ENCODE measurements around the gene GLTP.

GLTP gene

GRCh38 chr12:109910254-109910968 is 30.1 kb upstream of the GLTP start:
- no peak for TF ChIP-seq EP300 (IDR thresholded peaks at IDR 0.05; ENCODE audit: borderline replicate concordance)

GRCh38 chr12:109905301-109905700 is 25.0 kb upstream of the GLTP start:
- TF ChIP-seq YY1 (IDR thresholded peaks at IDR 0.05; ENCODE audit: low read depth) (no peak), CREB1 (IDR thresholded peaks at IDR 0.05; ENCODE audit: low read depth) (no peak), TAF1 (IDR thresholded peaks at IDR 0.05; ENCODE audit: low read depth) (no peak), REST (IDR thresholded peaks at IDR 0.05; ENCODE audit: low read depth) (no peak), RAD21 (IDR thresholded peaks at IDR 0.05; ENCODE audit: low read depth) (no peak), FOXM1 (IDR thresholded peaks at IDR 0.05; ENCODE audit: borderline replicate concordance, low read depth) (no peak), TCF12 (IDR thresholded peaks at IDR 0.05; ENCODE audit: low read depth) (no peak)
- TF ChIP-seq, protein P1, sequence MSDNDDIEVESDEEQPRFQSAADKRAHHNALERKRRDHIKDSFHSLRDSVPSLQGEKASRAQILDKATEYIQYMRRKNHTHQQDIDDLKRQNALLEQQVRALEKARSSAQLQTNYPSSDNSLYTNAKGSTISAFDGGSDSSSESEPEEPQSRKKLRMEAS (IDR thresholded peaks at IDR 0.05): no peak
- TF ChIP-seq, protein P2, sequence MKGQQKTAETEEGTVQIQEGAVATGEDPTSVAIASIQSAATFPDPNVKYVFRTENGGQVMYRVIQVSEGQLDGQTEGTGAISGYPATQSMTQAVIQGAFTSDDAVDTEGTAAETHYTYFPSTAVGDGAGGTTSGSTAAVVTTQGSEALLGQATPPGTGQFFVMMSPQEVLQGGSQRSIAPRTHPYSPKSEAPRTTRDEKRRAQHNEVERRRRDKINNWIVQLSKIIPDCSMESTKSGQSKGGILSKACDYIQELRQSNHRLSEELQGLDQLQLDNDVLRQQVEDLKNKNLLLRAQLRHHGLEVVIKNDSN (IDR thresholded peaks at IDR 0.05): no peak

DNA sequence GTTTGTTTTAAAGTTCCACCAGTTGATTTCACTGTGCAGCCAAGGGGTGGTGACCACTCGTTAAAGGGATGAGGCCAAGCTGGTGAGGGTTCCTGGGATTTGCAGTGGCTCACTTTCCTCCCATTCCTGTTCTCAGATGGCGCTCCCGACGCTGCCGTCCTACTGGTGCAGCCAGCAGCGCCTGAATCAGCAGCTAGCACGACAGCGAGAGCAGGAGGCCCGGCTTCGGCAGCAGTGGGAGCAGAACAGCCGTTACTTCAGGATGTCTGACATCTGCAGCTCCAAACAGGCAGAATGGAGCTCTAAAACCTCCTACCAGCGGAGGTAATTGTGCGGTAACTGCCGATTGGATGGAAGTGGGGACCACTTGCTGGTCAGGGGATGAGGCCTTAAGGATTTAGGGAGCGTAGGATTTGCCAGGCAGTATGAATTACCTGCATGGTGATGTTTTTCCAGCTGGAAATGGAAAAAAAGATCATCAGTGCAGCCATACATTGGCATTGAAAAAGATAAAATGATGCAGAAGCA is 22.6 kb upstream of the GLTP start:
- TF ChIP-seq ZBTB7A (IDR thresholded peaks at IDR 0.05; ENCODE audit: low read depth): no peak
- TF ChIP-seq, protein P1 (IDR thresholded peaks at IDR 0.05): no peak
- TF ChIP-seq, protein P2 (IDR thresholded peaks at IDR 0.05): no peak
- TF ChIP-seq CREB1 (IDR thresholded peaks at IDR 0.05; ENCODE audit: low read depth): no peak
- TF ChIP-seq TEAD4 (IDR thresholded peaks at IDR 0.05): no peak
- TF ChIP-seq EGR1 (IDR thresholded peaks at IDR 0.05): no peak
- no peak for TF ChIP-seq TAF1 (IDR thresholded peaks at IDR 0.05; ENCODE audit: low read depth)
- no peak for TF ChIP-seq EP300 (IDR thresholded peaks at IDR 0.05; ENCODE audit: borderline replicate concordance)
- TF ChIP-seq TCF12 (IDR thresholded peaks at IDR 0.05; ENCODE audit: low read depth): no peak

- no peak for TF ChIP-seq REST (IDR thresholded peaks at IDR 0.05; ENCODE audit: low read depth)
These were observed 20.6 kb upstream of the GLTP start for GRCh38 chr12:109900752-109901580.

DNA sequence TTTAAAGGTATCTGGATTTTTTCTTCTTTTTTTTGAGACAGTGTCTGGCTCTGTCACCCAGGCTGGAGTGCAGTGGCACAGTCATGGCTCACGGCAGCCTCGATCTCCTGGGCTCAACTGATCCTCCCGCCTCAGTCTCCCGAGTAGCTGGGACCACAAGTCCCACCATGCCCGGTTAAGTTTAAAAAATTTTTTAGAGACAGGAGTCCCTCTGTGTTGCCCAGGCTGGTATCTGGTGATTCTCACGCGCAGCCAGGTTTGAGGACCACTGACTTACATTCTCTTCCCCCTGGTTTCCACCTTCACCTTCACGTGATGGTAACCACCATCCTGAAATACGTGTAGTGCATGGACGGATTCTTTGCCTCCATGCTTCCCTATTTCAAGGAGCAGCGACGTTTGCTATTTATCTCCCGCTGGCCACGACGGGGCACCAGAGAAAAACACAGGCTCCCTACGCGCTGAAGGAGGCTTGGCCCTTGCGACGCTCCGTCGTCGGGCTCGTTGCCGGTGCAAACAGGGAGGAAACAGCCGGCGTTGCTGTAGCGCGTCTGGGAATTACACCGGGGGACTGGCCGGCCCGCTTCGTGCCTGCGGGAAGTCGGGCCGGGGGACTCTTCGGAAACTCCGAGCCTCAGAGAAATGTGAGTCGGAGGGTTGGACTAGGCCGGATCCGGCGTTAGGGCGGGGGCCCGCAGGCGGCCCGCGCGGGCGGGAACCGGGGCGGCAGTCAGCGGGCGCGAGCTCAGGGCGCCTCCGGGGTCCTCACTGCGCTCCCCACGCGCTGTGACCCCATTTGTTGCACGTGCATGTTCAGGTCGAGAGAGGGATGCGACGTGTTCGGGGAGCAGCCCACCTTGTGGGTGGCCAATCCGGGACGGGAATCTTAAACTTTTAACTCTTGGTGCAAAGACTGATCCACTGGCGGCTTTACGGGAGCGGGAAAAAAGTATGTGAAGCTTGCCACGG is 19.7 kb upstream of the GLTP start, which contains the start of gene TCHP:
Gene TCHP, plus strand, starts transcription at position 492 of the 969 bp plus-strand sequence. CDS start 2,753 bp downstream, outside the sequence.
- TF ChIP-seq CREB1 (IDR thresholded peaks at IDR 0.05; ENCODE audit: low read depth) (0 out of 2 replicates have a peak, but pooled peaks have one; percentile 30), NFIC (IDR thresholded peaks at IDR 0.05) (no peak), TAF1 (IDR thresholded peaks at IDR 0.05; ENCODE audit: low read depth) (peak; percentile 78), ZBTB7A (IDR thresholded peaks at IDR 0.05; ENCODE audit: low read depth) (peak; percentile 41; the same call in 1 of the 2 replicates), CEBPB (IDR thresholded peaks at IDR 0.05) (peak; percentile 5; the same call in 1 of the 2 replicates), FOXM1 (IDR thresholded peaks at IDR 0.05; ENCODE audit: borderline replicate concordance, low read depth) (no peak), TCF12 (IDR thresholded peaks at IDR 0.05; ENCODE audit: low read depth) (peak; percentile 21; the same call in 1 of the 2 replicates), TEAD4 (IDR thresholded peaks at IDR 0.05) (no peak), YY1 (IDR thresholded peaks at IDR 0.05; ENCODE audit: low read depth) (peak; percentile 58; the same call in 1 of the 2 replicates), EGR1 (IDR thresholded peaks at IDR 0.05) (no peak), REST (IDR thresholded peaks at IDR 0.05; ENCODE audit: low read depth) (no peak), EP300 (IDR thresholded peaks at IDR 0.05; ENCODE audit: borderline replicate concordance) (no peak), RAD21 (IDR thresholded peaks at IDR 0.05; ENCODE audit: low read depth) (no peak)
- TF ChIP-seq, protein P1 (IDR thresholded peaks at IDR 0.05): peak; percentile 93
- TF ChIP-seq, protein P2 (IDR thresholded peaks at IDR 0.05): peak; percentile 11; the same call in 1 of the 2 replicates

Measured in Ishikawa (cell line).